Measurements from ENCODE around the gene CLEC12A.

DNA sequence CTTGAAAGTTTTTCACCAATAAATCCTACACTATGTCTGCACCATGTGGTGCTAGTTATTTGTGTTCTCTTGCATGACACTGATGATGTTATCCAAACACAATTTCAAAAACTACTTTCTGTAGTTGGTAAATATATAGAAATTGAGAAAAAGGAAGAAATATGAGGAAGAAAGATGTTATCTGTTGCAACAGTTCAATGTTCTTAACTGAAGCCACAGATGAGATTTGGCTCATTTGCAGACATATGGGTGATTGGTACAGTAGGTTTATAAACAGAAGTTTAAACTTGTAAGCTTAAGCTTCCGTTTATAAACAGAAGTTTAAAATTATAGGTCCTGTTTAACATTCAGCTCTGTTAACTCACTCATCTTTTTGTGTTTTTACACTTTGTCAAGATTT lies at the start of gene CLEC12A:
- TF ChIP-seq, protein P1, sequence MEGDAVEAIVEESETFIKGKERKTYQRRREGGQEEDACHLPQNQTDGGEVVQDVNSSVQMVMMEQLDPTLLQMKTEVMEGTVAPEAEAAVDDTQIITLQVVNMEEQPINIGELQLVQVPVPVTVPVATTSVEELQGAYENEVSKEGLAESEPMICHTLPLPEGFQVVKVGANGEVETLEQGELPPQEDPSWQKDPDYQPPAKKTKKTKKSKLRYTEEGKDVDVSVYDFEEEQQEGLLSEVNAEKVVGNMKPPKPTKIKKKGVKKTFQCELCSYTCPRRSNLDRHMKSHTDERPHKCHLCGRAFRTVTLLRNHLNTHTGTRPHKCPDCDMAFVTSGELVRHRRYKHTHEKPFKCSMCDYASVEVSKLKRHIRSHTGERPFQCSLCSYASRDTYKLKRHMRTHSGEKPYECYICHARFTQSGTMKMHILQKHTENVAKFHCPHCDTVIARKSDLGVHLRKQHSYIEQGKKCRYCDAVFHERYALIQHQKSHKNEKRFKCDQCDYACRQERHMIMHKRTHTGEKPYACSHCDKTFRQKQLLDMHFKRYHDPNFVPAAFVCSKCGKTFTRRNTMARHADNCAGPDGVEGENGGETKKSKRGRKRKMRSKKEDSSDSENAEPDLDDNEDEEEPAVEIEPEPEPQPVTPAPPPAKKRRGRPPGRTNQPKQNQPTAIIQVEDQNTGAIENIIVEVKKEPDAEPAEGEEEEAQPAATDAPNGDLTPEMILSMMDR (IDR thresholded peaks at IDR 0.05), result no peak
- TF ChIP-seq POLR2A (IDR thresholded peaks at IDR 0.05), result no peak
